Breast epithelium (tissue), 4 donors: Measurements from ENCODE around the gene LZIC. TPM values are rescaled to one million over a fixed set of nuclear protein-coding genes. Genes with fewer than 3 reads are reported as not detected.
"Not testable (repeated sequence)": the region's sequence is repeated elsewhere in the genome, so short reads cannot be mapped to it uniquely, and the experiment has no call there.

Experiments used
- DNase-seq, 2 donors: peaks; one replicate each; pipeline ENCODE4 v3.0.0-alpha.2; 2019; ENCODE audit warnings: low spot score in 2 of 2
- H3K27ac ChIP-seq, 2 donors: fragments of 200-600 bp; sonication (generic) in 1 of 2; one replicate each; pipeline ENCODE4 v1.5.1; 2016 to 2019; ENCODE audit warnings: mild to moderate bottlenecking in 1 of 2
- H3K27me3 ChIP-seq, 2 donors: fragments of 200-600 bp; sonication (generic) in 1 of 2; one replicate each; pipeline versions ENCODE4 v1.5.1 to v1.6.0; 2017 to 2019; ENCODE audit warnings: control low read depth in 1 of 2, mild to moderate bottlenecking in 1 of 2
- H3K36me3 ChIP-seq: fragments of 200-600 bp; one replicate; pipeline ENCODE4 v1.5.1; 2019
- H3K4me1 ChIP-seq, 2 donors: fragments of 200-600 bp; sonication (generic); one replicate each; pipeline ENCODE4 v1.5.1; 2016 to 2019; ENCODE audit warnings: control low read depth in 1 of 2
- H3K4me3 ChIP-seq, 3 donors: fragments of 200-600 bp; sonication (generic); 1 replicate in 2 of 3; 2 replicates in 1 of 3; pipeline ENCODE4 v1.5.1; 2016 to 2019; ENCODE audit warnings: mild to moderate bottlenecking in 3 of 3, moderate library complexity in 2 of 3
- H3K9me3 ChIP-seq, 2 donors: fragments of 200-600 bp; sonication (generic) in 1 of 2; one replicate each; pipeline ENCODE4 v1.5.1; 2016 to 2019; ENCODE audit warnings: control low read depth in 1 of 2
- POLR2A ChIP-seq: fragments of 450-650 bp; IDR thresholded peaks from one replicate; pipeline ENCODE4 v1.6.1; 2016; ENCODE audit warnings: antibody characterized with exemption, mild to moderate bottlenecking, moderate library complexity
- POLR2AphosphoS5 ChIP-seq, 3 donors: sonication (generic); formaldehyde crosslinking; IDR thresholded peaks; one replicate each; pipeline ENCODE4 v1.6.1; 2017; ENCODE audit warnings: antibody characterized with exemption in 3 of 3
- intact Hi-C: fragments of 100-400 bp; cut with DNase I; formaldehyde crosslinking; loops from one replicate; pipeline ENCODE4 v1.15.1; 2023; ENCODE audit warnings: low total_unique reads
- total RNA-seq, 3 donors: library from RNA; depleted of rRNA; stranded (reverse); fragments of >200 nt; gene quantifications; one replicate each; pipeline ENCODE4 v1.1.0, GENCODE V29; 2016
- TF ChIP-seq, protein P1 (sequence below), 3 donors: fragments of 450-650 bp; IDR thresholded peaks; one replicate each; pipeline ENCODE4 v1.5.1; 2016 to 2017; ENCODE audit warnings: antibody characterized with exemption in 3 of 3, mild to moderate bottlenecking in 3 of 3, moderate library complexity in 3 of 3

The LZIC gene
- total RNA-seq, 3 donors from 2014 or later = 22.3 to 29.3 (median 23.7) TPM

DNA sequence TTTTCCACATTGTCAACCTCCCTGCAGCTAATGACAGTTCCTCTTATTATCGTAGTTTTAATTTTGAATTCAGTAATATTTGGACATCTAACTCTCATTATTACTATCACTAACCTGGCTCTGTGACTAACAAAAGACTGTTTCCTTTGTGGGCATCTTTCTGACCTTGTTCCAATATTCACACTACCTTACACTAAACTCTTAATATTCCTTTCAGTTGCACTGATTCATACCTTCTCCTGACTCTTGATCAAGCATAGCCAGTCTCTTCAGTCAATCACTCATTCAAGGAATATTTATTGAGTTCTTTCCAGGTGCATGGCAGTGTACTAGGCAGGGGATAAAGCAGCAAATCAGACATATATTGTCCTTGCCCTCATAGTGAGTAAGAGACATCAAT lies 25.3 kb downstream of the LZIC start:
- Histone ChIP-seq H3K4me3 (no peak overlapping the region), H3K27me3 (no peaks in the 10 kb centered on the region), H3K36me3 (no peaks in the 10 kb centered on the region), H3K27ac (no peak overlapping the region), H3K4me1 (no peaks in the 10 kb centered on the region), H3K9me3 (no peaks in the 10 kb centered on the region)
- DNase-seq = no peak
- TF ChIP-seq, protein P1, sequence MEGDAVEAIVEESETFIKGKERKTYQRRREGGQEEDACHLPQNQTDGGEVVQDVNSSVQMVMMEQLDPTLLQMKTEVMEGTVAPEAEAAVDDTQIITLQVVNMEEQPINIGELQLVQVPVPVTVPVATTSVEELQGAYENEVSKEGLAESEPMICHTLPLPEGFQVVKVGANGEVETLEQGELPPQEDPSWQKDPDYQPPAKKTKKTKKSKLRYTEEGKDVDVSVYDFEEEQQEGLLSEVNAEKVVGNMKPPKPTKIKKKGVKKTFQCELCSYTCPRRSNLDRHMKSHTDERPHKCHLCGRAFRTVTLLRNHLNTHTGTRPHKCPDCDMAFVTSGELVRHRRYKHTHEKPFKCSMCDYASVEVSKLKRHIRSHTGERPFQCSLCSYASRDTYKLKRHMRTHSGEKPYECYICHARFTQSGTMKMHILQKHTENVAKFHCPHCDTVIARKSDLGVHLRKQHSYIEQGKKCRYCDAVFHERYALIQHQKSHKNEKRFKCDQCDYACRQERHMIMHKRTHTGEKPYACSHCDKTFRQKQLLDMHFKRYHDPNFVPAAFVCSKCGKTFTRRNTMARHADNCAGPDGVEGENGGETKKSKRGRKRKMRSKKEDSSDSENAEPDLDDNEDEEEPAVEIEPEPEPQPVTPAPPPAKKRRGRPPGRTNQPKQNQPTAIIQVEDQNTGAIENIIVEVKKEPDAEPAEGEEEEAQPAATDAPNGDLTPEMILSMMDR (IDR thresholded peaks at IDR 0.05) = no peak
- no peak for TF ChIP-seq POLR2AphosphoS5 (IDR thresholded peaks at IDR 0.05)
- no peak for TF ChIP-seq POLR2A
- intact Hi-C loops = loop anchor here (2.0 kb wide), 1 partner anchor 33 kb away; no protein-coding TSS in a partner anchor

DNA sequence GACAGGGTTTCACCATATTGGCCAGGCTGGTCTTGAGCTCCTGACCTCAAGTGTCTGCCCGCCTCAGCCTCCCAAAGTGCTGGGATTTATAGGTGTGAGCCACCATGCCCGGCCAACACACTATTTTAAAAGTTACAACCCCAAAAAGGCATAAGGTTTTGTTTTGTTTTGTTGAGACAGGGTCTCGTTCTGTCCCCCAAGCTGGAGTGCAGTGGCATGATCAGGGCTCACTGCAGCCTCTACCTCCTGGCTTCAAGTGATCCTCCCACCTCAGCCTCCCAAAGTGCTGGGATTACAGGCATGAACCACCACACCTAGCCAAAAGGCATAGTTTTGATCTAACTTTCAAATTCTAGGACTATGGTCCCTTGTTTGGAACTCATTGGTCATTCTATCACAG lies 25.7 kb downstream of the LZIC start:
- intact Hi-C loops, H3K9me3 ChIP-seq, H3K27ac ChIP-seq, H3K27me3 ChIP-seq, H3K4me1 ChIP-seq, H3K4me3 ChIP-seq, H3K36me3 ChIP-seq: not testable (repeated sequence)
- DNase-seq = peak in 1 of 2 donors; percentile 13

DNA sequence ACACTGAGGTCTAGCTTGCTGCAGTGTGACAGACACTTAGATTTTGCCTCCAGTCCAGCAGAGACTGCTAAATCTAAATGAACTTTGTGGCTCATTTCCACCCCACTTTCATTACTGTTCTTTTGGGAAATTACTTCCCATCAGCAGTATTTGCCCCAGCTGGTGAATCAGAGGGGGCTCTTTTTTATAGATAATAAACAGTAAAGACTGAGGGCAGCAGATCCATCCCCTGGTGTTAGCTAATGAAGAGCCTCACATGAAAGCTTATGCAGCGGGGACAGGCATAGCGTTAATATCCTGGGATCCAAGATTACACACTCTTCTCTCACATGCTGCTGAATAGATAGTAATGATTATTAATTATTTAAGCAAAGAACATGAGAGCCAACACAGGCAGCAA lies 26.7 kb downstream of the LZIC start:
- H3K4me1 ChIP-seq = no peaks in the 10 kb centered on the region
- no peak for DNase-seq
- no peak for TF ChIP-seq POLR2AphosphoS5 (IDR thresholded peaks at IDR 0.05)
- TF ChIP-seq, protein P1 (IDR thresholded peaks at IDR 0.05) = no peak
- no peak for TF ChIP-seq POLR2A
- intact Hi-C loops = no loop called here
- no peaks in the 10 kb centered on the region for H3K9me3 ChIP-seq
- H3K4me3 ChIP-seq = no peak overlapping the region
- no peak overlapping the region for H3K27ac ChIP-seq
- H3K36me3 ChIP-seq = no peaks in the 10 kb centered on the region
- no peaks in the 10 kb centered on the region for H3K27me3 ChIP-seq

DNA sequence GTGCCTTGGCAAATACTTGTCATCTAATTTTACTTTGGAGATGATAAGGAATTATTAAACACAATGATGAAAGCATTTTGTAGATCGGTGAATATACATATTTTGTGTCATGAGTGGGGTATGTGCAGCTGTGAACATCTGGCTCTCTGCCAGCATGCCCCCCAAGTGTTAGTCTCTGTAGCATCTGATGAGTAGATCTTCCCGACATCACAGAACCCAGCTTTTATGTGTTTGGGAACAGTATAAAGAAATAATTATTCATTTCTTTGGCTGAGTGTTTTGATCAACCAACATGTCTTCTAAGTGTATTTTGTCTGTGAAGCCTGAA lies 28.6 kb downstream of the LZIC start:
- DNase-seq = peak in 1 of 2 donors; percentile 13
- H3K36me3 ChIP-seq = no peaks in the 10 kb centered on the region
- H3K4me3 ChIP-seq = no peak overlapping the region
- H3K27ac ChIP-seq = no peak overlapping the region
- peaks cover 0 to 4% of the 10 kb centered on the region in 2 donors for H3K4me1 ChIP-seq
- no peaks in the 10 kb centered on the region for H3K27me3 ChIP-seq
- intact Hi-C loops = no loop called here
- TF ChIP-seq POLR2A (no peak), POLR2AphosphoS5 (IDR thresholded peaks at IDR 0.05) (no peak)
- TF ChIP-seq, protein P1 (IDR thresholded peaks at IDR 0.05) = no peak
- no peaks in the 10 kb centered on the region for H3K9me3 ChIP-seq

DNA sequence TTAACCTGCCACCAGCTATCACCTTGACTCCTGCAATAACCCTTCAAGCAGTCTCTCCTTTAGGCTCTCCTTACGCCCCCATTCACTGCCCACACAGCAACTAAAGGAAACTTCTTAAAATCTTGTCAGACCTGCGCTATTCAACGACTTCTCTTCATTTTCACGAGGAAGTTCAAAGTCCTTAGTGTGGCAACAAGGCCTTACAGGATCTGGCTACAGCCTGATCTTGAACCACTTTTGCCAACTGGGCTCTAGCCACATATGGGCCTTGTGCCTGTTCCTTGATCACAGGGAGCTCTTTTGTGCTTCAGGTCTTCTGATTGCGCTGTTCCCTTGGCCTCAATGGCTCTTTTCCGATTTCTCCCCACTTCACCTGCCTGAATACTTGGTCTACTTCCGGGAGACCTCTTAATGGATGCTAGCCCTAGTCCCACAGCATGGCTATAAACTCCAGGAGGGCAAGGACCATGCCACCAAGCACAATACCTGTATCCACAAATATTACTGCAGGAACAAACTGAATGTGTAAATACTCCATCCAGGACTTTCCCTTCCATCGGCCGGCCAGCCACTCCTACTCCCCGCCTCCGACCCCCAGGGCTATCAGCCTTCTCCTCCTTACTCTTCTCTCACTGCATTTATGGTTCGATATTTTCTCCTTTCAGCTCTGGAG lies 30.8 kb downstream of the LZIC start:
- no peaks in the 10 kb centered on the region for H3K36me3 ChIP-seq

More for the DNA sequence above, 30.8 kb downstream of the LZIC start:
- intact Hi-C loops = no loop called here
- no peaks in the 10 kb centered on the region for H3K9me3 ChIP-seq
- peak overlapping the region in 1 of 2 donors; percentile 95 for H3K27ac ChIP-seq
- DNase-seq = no peak
- H3K27me3 ChIP-seq = no peaks in the 10 kb centered on the region
- TF ChIP-seq POLR2AphosphoS5 (IDR thresholded peaks at IDR 0.05) (no peak), POLR2A (no peak)
- TF ChIP-seq, protein P1 (IDR thresholded peaks at IDR 0.05) = no peak
- no peak overlapping the region for H3K4me3 ChIP-seq
- peaks cover 4% of the 10 kb centered on the region in 2 donors for H3K4me1 ChIP-seq
